ENCODE data around the gene THSD8.

THSD8 gene

DNA sequence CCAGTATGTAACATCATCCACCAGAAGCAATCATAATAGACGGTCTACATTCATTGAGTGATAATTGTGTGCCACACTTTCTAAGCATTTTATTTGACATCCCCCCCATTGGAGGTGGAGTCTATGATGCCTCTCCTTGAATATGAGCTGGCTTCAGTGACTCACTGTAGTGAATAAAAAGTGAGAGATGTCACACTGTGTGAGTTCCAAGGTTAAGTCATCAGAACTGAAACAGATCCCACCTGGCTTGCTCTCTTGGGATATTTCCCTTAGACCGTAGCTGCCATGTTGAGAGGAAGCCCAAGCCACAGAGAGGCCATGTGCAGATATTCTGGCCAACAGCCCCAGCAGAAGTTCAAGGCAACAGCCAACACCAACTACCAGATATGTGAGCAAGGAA is 19.9 kb downstream of the THSD8 start:
- Histone ChIP-seq H3K18ac (ENCODE audit: low read length) (no peak overlapping the region), H3K27me3 (ENCODE audit: insufficient read depth, low read length) (no peaks in the 10 kb centered on the region), H3K79me1 (ENCODE audit: low read length) (no peaks in the 10 kb centered on the region), H4K12ac (ENCODE audit: low read depth, low read length) (no peak overlapping the region), H2AFZ (ENCODE audit: insufficient read depth, low read length, poor library complexity) (no peak overlapping the region), H2AK5ac (ENCODE audit: low read length) (no peak overlapping the region), H3K14ac (ENCODE audit: low read length) (no peak overlapping the region), H3K4me1 (ENCODE audit: control insufficient read depth in 1 of 2, insufficient read depth in 2 of 2, low read length in 2 of 2) (peaks cover 5% of the 10 kb centered on the region in 2 experiments), H4K91ac (ENCODE audit: low read depth, low read length) (no peak overlapping the region), H3K4me2 (ENCODE audit: low read length) (no peak overlapping the region), H3K9me3 (ENCODE audit: insufficient read depth, low read depth, low read length) (no peaks in the 10 kb centered on the region), H3K9ac (ENCODE audit: low read length) (no peak overlapping the region), H3K27ac (ENCODE audit: low read depth, low read length) (no peak overlapping the region), H3K79me2 (ENCODE audit: control insufficient read depth, insufficient read depth, low read length, poor library complexity) (no peaks in the 10 kb centered on the region), H3K4me3 (ENCODE audit: low read depth, low read length) (no peak overlapping the region), H3K36me3 (ENCODE audit: control insufficient read depth in 1 of 2, insufficient read depth in 2 of 2, low read length in 2 of 2) (no peaks in the 10 kb centered on the region), H2BK12ac (ENCODE audit: low read length) (no peak overlapping the region), H2BK5ac (ENCODE audit: low read depth, low read length, poor library complexity) (no peak overlapping the region), H4K8ac (ENCODE audit: low read depth, low read length) (no peak overlapping the region), H3K4ac (ENCODE audit: low read depth, low read length) (no peak overlapping the region), H2BK120ac (ENCODE audit: insufficient read depth, low read length, poor library complexity) (no peak overlapping the region), H3K23ac (ENCODE audit: low read length) (no peak overlapping the region)
- WGBS (ENCODE audit: extremely low coverage, insufficient coverage, insufficient read length), result no CpG with 5 or more reads among the region's 2 CpGs
- DNase-seq, result no peak

DNA sequence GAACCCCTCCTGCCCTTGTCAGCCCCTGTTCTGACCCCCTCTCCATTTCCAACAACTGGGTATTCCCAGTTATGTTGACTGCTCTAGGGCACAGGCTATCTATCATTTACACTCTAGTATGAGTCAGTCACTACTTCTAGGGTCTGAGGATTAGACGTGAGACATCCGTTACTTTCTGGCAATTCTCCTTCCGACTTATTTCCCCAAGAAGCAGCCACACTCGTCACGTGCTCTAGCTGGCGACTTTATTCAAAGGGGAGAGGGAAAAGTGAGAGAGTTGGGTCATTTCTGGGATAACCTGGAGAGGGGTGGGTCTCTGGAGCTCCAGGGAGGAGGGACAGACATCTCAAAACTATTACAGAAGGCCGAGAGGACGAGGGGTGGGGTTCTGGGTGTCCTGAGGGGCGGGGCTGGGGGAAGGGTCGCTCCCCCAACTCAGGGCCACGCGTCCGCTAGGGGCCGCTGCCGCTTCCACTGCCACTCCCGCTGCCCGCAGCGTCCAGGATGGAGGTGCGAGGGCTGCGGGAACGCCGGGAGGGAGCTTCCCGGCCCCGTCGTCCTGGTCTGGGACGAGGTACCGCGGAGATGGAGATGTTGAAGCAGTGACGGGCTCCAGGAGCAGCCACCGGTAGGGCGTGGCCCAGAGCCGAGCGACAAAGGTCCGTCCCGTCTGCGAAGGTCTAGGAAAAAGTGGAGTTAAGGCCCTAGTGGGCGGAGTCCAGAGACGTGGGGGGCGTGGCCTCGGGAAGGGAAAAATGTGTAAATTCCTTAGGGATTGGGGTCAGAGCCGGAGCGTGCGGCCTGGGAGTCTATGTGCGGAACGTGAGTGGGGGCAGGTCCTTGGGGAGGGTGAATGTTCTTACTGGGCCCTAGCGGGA is 23.6 kb downstream of the THSD8 start:
- H3K4me3 ChIP-seq (ENCODE audit: low read depth, low read length), result no peak overlapping the region
- peaks cover 5% of the 10 kb centered on the region in 2 experiments for H3K4me1 ChIP-seq (ENCODE audit: control insufficient read depth in 1 of 2, insufficient read depth in 2 of 2, low read length in 2 of 2)
- H2BK12ac ChIP-seq (ENCODE audit: low read length), result no peak overlapping the region
- H4K91ac ChIP-seq (ENCODE audit: low read depth, low read length), result no peak overlapping the region
- WGBS (ENCODE audit: extremely low coverage, insufficient coverage, insufficient read length), result no CpG with 5 or more reads among the region's 46 CpGs
- peak overlapping the region; percentile 71 for H2AFZ ChIP-seq (ENCODE audit: insufficient read depth, low read length, poor library complexity)
- H3K23ac ChIP-seq (ENCODE audit: low read length), result no peak overlapping the region
- no peaks in the 10 kb centered on the region for H3K27me3 ChIP-seq (ENCODE audit: insufficient read depth, low read length)
- no peak overlapping the region for H2BK5ac ChIP-seq (ENCODE audit: low read depth, low read length, poor library complexity)
- no peak overlapping the region for H2BK120ac ChIP-seq (ENCODE audit: insufficient read depth, low read length, poor library complexity)
- H3K4ac ChIP-seq (ENCODE audit: low read depth, low read length), result no peak overlapping the region
- no peak overlapping the region for H3K27ac ChIP-seq (ENCODE audit: low read depth, low read length)
- no peak overlapping the region for H3K9ac ChIP-seq (ENCODE audit: low read length)
- no peak overlapping the region for H4K8ac ChIP-seq (ENCODE audit: low read depth, low read length)
- peak; percentile 32 to 42 for DNase-seq
- H3K14ac ChIP-seq (ENCODE audit: low read length), result no peak overlapping the region
- H3K36me3 ChIP-seq (ENCODE audit: control insufficient read depth in 1 of 2, insufficient read depth in 2 of 2, low read length in 2 of 2), result no peaks in the 10 kb centered on the region
- no peak overlapping the region for H3K18ac ChIP-seq (ENCODE audit: low read length)
- H3K9me3 ChIP-seq (ENCODE audit: insufficient read depth, low read depth, low read length), result no peaks in the 10 kb centered on the region
- no peak overlapping the region for H4K12ac ChIP-seq (ENCODE audit: low read depth, low read length)
- H3K79me2 ChIP-seq (ENCODE audit: control insufficient read depth, insufficient read depth, low read length, poor library complexity), result no peaks in the 10 kb centered on the region
- H2AK5ac ChIP-seq (ENCODE audit: low read length), result no peak overlapping the region
- H3K4me2 ChIP-seq (ENCODE audit: low read length), result peak overlapping the region; percentile 55
- H3K79me1 ChIP-seq (ENCODE audit: low read length), result no peaks in the 10 kb centered on the region

GRCh38 chr19:12828494-12828893 is 26.6 kb downstream of the THSD8 start:
- Histone ChIP-seq H4K12ac (ENCODE audit: low read depth, low read length) (no peak overlapping the region), H3K9me3 (ENCODE audit: insufficient read depth, low read depth, low read length) (no peaks in the 10 kb centered on the region), H2AK5ac (ENCODE audit: low read length) (no peak overlapping the region), H4K8ac (ENCODE audit: low read depth, low read length) (no peak overlapping the region), H3K79me1 (ENCODE audit: low read length) (no peaks in the 10 kb centered on the region), H3K4me3 (ENCODE audit: low read depth, low read length) (no peak overlapping the region), H2BK12ac (ENCODE audit: low read length) (no peak overlapping the region), H3K4me2 (ENCODE audit: low read length) (no peak overlapping the region), H3K4ac (ENCODE audit: low read depth, low read length) (no peak overlapping the region), H3K23ac (ENCODE audit: low read length) (no peak overlapping the region), H2BK5ac (ENCODE audit: low read depth, low read length, poor library complexity) (no peak overlapping the region), H4K91ac (ENCODE audit: low read depth, low read length) (no peak overlapping the region), H3K27ac (ENCODE audit: low read depth, low read length) (no peak overlapping the region), H3K27me3 (ENCODE audit: insufficient read depth, low read length) (no peaks in the 10 kb centered on the region), H3K79me2 (ENCODE audit: control insufficient read depth, insufficient read depth, low read length, poor library complexity) (no peaks in the 10 kb centered on the region), H3K4me1 (ENCODE audit: control insufficient read depth in 1 of 2, insufficient read depth in 2 of 2, low read length in 2 of 2) (peaks cover 5% of the 10 kb centered on the region in 2 experiments), H3K36me3 (ENCODE audit: control insufficient read depth in 1 of 2, insufficient read depth in 2 of 2, low read length in 2 of 2) (no peaks in the 10 kb centered on the region), H2BK120ac (ENCODE audit: insufficient read depth, low read length, poor library complexity) (no peak overlapping the region), H2AFZ (ENCODE audit: insufficient read depth, low read length, poor library complexity) (no peak overlapping the region), H3K9ac (ENCODE audit: low read length) (no peak overlapping the region), H3K14ac (ENCODE audit: low read length) (no peak overlapping the region), H3K18ac (ENCODE audit: low read length) (no peak overlapping the region)
- WGBS (ENCODE audit: extremely low coverage, insufficient coverage, insufficient read length), result no CpG with 5 or more reads among the region's 23 CpGs
- no peak for DNase-seq

DNA sequence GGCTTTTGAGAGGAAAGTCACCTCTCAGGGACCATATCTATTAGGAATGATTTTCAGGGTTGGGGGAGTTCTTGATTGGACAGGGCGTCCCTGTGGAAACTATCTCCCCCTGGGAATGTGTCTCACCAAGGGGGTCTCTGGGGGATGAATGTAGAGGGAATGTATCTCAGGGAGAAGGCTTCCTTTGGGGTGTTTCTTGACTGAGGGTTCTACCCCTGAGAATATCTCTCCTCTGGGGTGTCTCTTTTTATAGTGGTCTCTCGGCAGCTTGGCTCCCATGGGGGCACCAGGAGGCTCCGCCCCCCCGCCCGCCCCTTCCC is 31.5 kb downstream of the THSD8 start:
- no peak overlapping the region for H2AFZ ChIP-seq (ENCODE audit: insufficient read depth, low read length, poor library complexity)
- no peak overlapping the region for H2BK5ac ChIP-seq (ENCODE audit: low read depth, low read length, poor library complexity)
- H2AK5ac ChIP-seq (ENCODE audit: low read length), result no peak overlapping the region
- no peak overlapping the region for H3K23ac ChIP-seq (ENCODE audit: low read length)
- no peak for DNase-seq
- H3K18ac ChIP-seq (ENCODE audit: low read length), result no peak overlapping the region
- no peak overlapping the region for H3K14ac ChIP-seq (ENCODE audit: low read length)
- no peaks in the 10 kb centered on the region for H3K36me3 ChIP-seq (ENCODE audit: control insufficient read depth in 1 of 2, insufficient read depth in 2 of 2, low read length in 2 of 2)
- no peak overlapping the region for H4K91ac ChIP-seq (ENCODE audit: low read depth, low read length)
- H3K79me1 ChIP-seq (ENCODE audit: low read length), result no peaks in the 10 kb centered on the region
- H3K4ac ChIP-seq (ENCODE audit: low read depth, low read length), result no peak overlapping the region
- no peak overlapping the region for H2BK12ac ChIP-seq (ENCODE audit: low read length)
- H3K27ac ChIP-seq (ENCODE audit: low read depth, low read length), result no peak overlapping the region
- H4K8ac ChIP-seq (ENCODE audit: low read depth, low read length), result no peak overlapping the region
- no peak overlapping the region for H3K4me3 ChIP-seq (ENCODE audit: low read depth, low read length)
- peaks cover 4 to 14% of the 10 kb centered on the region in 2 experiments for H3K4me1 ChIP-seq (ENCODE audit: control insufficient read depth in 1 of 2, insufficient read depth in 2 of 2, low read length in 2 of 2)
- no peak overlapping the region for H3K4me2 ChIP-seq (ENCODE audit: low read length)
- H3K79me2 ChIP-seq (ENCODE audit: control insufficient read depth, insufficient read depth, low read length, poor library complexity), result no peaks in the 10 kb centered on the region
- H3K27me3 ChIP-seq (ENCODE audit: insufficient read depth, low read length), result peaks cover 18% of the 10 kb centered on the region
- no peak overlapping the region for H2BK120ac ChIP-seq (ENCODE audit: insufficient read depth, low read length, poor library complexity)
- no peak overlapping the region for H4K12ac ChIP-seq (ENCODE audit: low read depth, low read length)
- H3K9me3 ChIP-seq (ENCODE audit: insufficient read depth, low read depth, low read length), result peaks cover 6% of the 10 kb centered on the region
- WGBS (ENCODE audit: extremely low coverage, insufficient coverage, insufficient read length), result no CpG with 5 or more reads among the region's 5 CpGs
- H3K9ac ChIP-seq (ENCODE audit: low read length), result no peak overlapping the region
